IMR-90 (cell line): ENCODE data around the gene EXT2.

Experiments
- CEBPB ChIP-seq: IDR thresholded peaks from 2 replicates; pipeline ENCODE4 v1.6.1; 2012; ENCODE audit warnings: low read depth, low read length, improper control_type of control experiment
- CHD1 ChIP-seq: IDR thresholded peaks from 2 replicates; pipeline ENCODE4 v1.6.1; 2012; ENCODE audit warnings: low read depth, low read length, improper control_type of control experiment
- TF ChIP-seq, protein P1 (sequence below): conservative IDR thresholded peaks from 2 replicates; pipeline ENCODE4 v1.5.1; 2012; ENCODE audit warnings: mild to moderate bottlenecking, low read depth, low read length, improper control_type of control experiment

DNA sequence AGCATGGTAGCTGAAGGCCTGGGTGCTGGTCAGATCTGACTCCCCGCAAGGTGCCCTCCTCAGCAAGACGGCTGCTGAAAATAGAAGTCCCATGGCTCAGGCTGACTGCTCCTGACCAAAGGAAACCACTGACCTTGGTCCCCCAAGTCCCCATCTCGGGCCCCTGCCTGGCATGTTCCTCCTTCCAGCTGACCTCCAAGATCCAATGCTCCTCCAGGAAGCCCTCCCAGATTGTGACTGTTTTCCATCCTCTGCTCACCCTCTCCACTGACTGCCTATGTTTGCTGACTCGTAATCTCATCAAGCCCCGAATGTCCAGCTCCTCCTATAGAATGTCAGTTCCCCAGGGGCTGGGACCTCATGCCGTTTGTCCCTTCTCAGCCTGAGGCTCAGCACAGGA lies 184.0 kb downstream of the EXT2 start:
- TF ChIP-seq, protein P1, sequence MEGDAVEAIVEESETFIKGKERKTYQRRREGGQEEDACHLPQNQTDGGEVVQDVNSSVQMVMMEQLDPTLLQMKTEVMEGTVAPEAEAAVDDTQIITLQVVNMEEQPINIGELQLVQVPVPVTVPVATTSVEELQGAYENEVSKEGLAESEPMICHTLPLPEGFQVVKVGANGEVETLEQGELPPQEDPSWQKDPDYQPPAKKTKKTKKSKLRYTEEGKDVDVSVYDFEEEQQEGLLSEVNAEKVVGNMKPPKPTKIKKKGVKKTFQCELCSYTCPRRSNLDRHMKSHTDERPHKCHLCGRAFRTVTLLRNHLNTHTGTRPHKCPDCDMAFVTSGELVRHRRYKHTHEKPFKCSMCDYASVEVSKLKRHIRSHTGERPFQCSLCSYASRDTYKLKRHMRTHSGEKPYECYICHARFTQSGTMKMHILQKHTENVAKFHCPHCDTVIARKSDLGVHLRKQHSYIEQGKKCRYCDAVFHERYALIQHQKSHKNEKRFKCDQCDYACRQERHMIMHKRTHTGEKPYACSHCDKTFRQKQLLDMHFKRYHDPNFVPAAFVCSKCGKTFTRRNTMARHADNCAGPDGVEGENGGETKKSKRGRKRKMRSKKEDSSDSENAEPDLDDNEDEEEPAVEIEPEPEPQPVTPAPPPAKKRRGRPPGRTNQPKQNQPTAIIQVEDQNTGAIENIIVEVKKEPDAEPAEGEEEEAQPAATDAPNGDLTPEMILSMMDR, result no peak
- TF ChIP-seq CEBPB (no peak), CHD1 (no peak)
